SK-N-SH (cell line): ENCODE data around the gene DPPA5. TPM values are rescaled to one million over a fixed set of nuclear protein-coding genes. Genes with fewer than 3 reads are reported as not detected.
A peak's percentile ranks its signal among the peaks of the same experiment; 100 is the strongest.

Experiments
- CTCF ChIA-PET: fragments of 300-600, 350-600 bp; formaldehyde crosslinking; extraction: SDS; loops from one replicate; lab custom pipeline; 2021; lab: Yijun Ruan, JAX
- POLR2A ChIA-PET: fragments of 350-600 bp; sonication (Branson Sonifier 250); formaldehyde crosslinking; extraction: SDS; loops from one replicate; lab custom pipeline; 2020; ENCODE audit warnings: antibody characterized with exemption, inconsistent platforms; lab: Yijun Ruan, JAX
- DNase-seq: peaks from one replicate; pipeline ENCODE4 v3.0.0; 2012
- H2AFZ ChIP-seq: fragments of 200-600 bp; sonication (generic); 2 replicates; pipeline ENCODE4 v1.8.1; 2016; ENCODE audit warnings: antibody characterized with exemption, mild to moderate bottlenecking, low read depth
- H3F3A ChIP-seq: fragments of 200-600 bp; sonication (generic); replicated peaks from 2 replicates; pipeline ENCODE3; 2016; ENCODE audit warnings: antibody characterized with exemption, mild to moderate bottlenecking; ENCODE audit not compliant: insufficient read depth
- H3K27ac ChIP-seq, 2 experiments: fragments of 200-500 bp in 1 of 2; fragments of 200-600 bp in 1 of 2; sonication (Bioruptor generic) in 1 of 2; sonication (generic), shearing (Covaris generic) in 1 of 2; 2 replicates each; pipeline versions ENCODE4 v1.5.1 to v1.6.1; 2014 to 2016; ENCODE audit warnings: low read depth in 2 of 2, inconsistent platforms in 1 of 2, low read length in 1 of 2, mild to moderate bottlenecking in 1 of 2, mixed read lengths in 1 of 2
- H3K27me3 ChIP-seq: fragments of 200-600 bp; sonication (generic), shearing (Covaris generic); 2 replicates; pipeline ENCODE4 v1.6.1; 2016; ENCODE audit warnings: mixed run types; ENCODE audit not compliant: insufficient read depth
- H3K36me3 ChIP-seq, 2 experiments: fragments of 200-500 bp in 1 of 2; fragments of 200-600 bp in 1 of 2; sonication (Bioruptor generic) in 1 of 2; sonication (generic) in 1 of 2; replicated peaks in 1 of 2; 2 replicates each; pipeline versions ENCODE3 to v1.5.1; 2014 to 2016; ENCODE audit warnings: low read length in 1 of 2, mild to moderate bottlenecking in 1 of 2; ENCODE audit not compliant: insufficient read depth in 2 of 2, control insufficient read depth in 1 of 2
- H3K4me1 ChIP-seq, 2 experiments: fragments of 200-500 bp in 1 of 2; fragments of 200-600 bp in 1 of 2; sonication (Bioruptor generic) in 1 of 2; sonication (generic), shearing (Covaris generic) in 1 of 2; 2 replicates each; pipeline versions ENCODE4 v1.5.1 to v1.6.1; 2014 to 2016; ENCODE audit warnings: low read depth in 1 of 2, low read length in 1 of 2, mixed run types in 1 of 2; ENCODE audit not compliant: insufficient read depth in 2 of 2, control insufficient read depth in 1 of 2
- H3K4me2 ChIP-seq: fragments of 200-600 bp; sonication (generic), shearing (Covaris generic); 2 replicates; pipeline ENCODE4 v1.6.1; 2017; ENCODE audit warnings: mixed run types
- H3K4me3 ChIP-seq, 2 experiments: fragments of 200-500 bp in 1 of 2; fragments of 200-600 bp in 1 of 2; sonication (Bioruptor generic) in 1 of 2; sonication (generic), shearing (Covaris generic) in 1 of 2; 2 replicates each; pipeline versions ENCODE4 v1.5.1 to v1.8.1; 2014 to 2016; ENCODE audit warnings: low read depth in 2 of 2, inconsistent platforms in 1 of 2, low read length in 1 of 2, mild to moderate bottlenecking in 1 of 2, mixed read lengths in 1 of 2, moderate library complexity in 1 of 2
- H3K79me2 ChIP-seq: fragments of 200-600 bp; sonication (generic); 2 replicates; pipeline ENCODE4 v1.8.1; 2017; ENCODE audit warnings: mild to moderate bottlenecking; ENCODE audit not compliant: insufficient read depth
- H3K9ac ChIP-seq: fragments of 200-600 bp; sonication (generic); 2 replicates; pipeline ENCODE4 v1.6.1; 2017; ENCODE audit warnings: mixed run types
- H3K9me2 ChIP-seq: fragments of 200-600 bp; sonication (generic); 2 replicates; pipeline ENCODE4 v1.6.1; 2017; ENCODE audit warnings: mixed run types
- H3K9me3 ChIP-seq: fragments of 200-600 bp; sonication (generic); 2 replicates; pipeline ENCODE4 v1.6.1; 2017; ENCODE audit warnings: mixed run types, mild to moderate bottlenecking, moderate library complexity
- H4K20me1 ChIP-seq: fragments of 200-600 bp; sonication (generic); 2 replicates; pipeline ENCODE4 v1.6.1; 2017; ENCODE audit warnings: mild to moderate bottlenecking, mixed run types; ENCODE audit not compliant: insufficient read depth
- CHD2 ChIP-seq: fragments of 150-350 bp; IDR thresholded peaks from 2 replicates; pipeline ENCODE4 v1.6.1; 2018; ENCODE audit warnings: low read length; ENCODE audit not compliant: partially characterized antibody
- ELF1 ChIP-seq: IDR thresholded peaks from 2 replicates; pipeline ENCODE4 v1.4.0; 2012
- EP300 ChIP-seq, 2 experiments: IDR thresholded peaks; 2 replicates each; pipeline versions ENCODE4 v1.4.0 to v1.6.1; 2012; ENCODE audit warnings: borderline replicate concordance in 1 of 2, low read depth in 1 of 2, low read length in 1 of 2
- EZH2phosphoT487 ChIP-seq: fragments of 200-600 bp; sonication (generic); IDR thresholded peaks from 2 replicates; pipeline ENCODE4 v1.6.1; 2017; ENCODE audit warnings: low read depth, mixed run types, mild to moderate bottlenecking, antibody characterized with exemption, moderate library complexity, borderline replicate concordance
- JUND ChIP-seq: IDR thresholded peaks from 2 replicates; pipeline ENCODE4 v1.4.0; 2012
- MEF2A ChIP-seq: IDR thresholded peaks from 2 replicates; pipeline ENCODE4 v1.4.0; 2012; ENCODE audit warnings: low read depth, borderline replicate concordance
- MXI1 ChIP-seq: IDR thresholded peaks from 2 replicates; pipeline ENCODE4 v1.6.1; 2012; ENCODE audit warnings: mild to moderate bottlenecking, low read depth, low read length, improper control_type of control experiment
- NFIC ChIP-seq: IDR thresholded peaks from 2 replicates; pipeline ENCODE4 v1.4.0; 2012; ENCODE audit warnings: borderline replicate concordance
- NRF1 ChIP-seq: IDR thresholded peaks from 2 replicates; pipeline ENCODE4 v1.6.1; 2012; ENCODE audit warnings: low read depth, mild to moderate bottlenecking, low read length
- POLR2AphosphoS5 ChIP-seq: IDR thresholded peaks from 2 replicates; pipeline ENCODE4 v1.6.1; 2012; ENCODE audit warnings: low read depth, low read length
- RCOR1 ChIP-seq: fragments of 150-350 bp; IDR thresholded peaks from 2 replicates; pipeline ENCODE4 v1.6.1; 2017; ENCODE audit warnings: antibody characterized with exemption, low read length
- TCF12 ChIP-seq: IDR thresholded peaks from 2 replicates; pipeline ENCODE4 v1.4.0; 2012
- WGBS: methylation state at CpG from one replicate; pipeline ENCODE4 v1.1.6; 2017; ENCODE audit warnings: low lambda C conversion rate; 5-methylcytosine and 5-hydroxymethylcytosine counted together
- polyA plus RNA-seq, 3 experiments: library from polyadenylated mRNA; depleted of rRNA; stranded (reverse); fragments of >200 nt; gene quantifications; 2 replicates each; pipeline ENCODE4 v1.2.3, GENCODE V29; 2012
- TF ChIP-seq, protein P1 (sequence below): IDR thresholded peaks from 2 replicates; pipeline ENCODE4 v1.6.1; 2012; ENCODE audit warnings: mild to moderate bottlenecking, low read depth, low read length, moderate library complexity
- TF ChIP-seq, protein P2 (sequence below): IDR thresholded peaks from 2 replicates; pipeline ENCODE4 v1.4.0; 2012; ENCODE audit warnings: low read depth, borderline replicate concordance
- TF ChIP-seq, protein P3 (sequence below): fragments of 150-350 bp; IDR thresholded peaks from 2 replicates; pipeline ENCODE4 v1.6.1; 2017; ENCODE audit warnings: antibody characterized with exemption, low read length, low read depth, borderline replicate concordance

Gene DPPA5
- polyA plus RNA-seq, 1 of the 3 experiments (the other 2 are of a cell fraction) = not detected

DNA sequence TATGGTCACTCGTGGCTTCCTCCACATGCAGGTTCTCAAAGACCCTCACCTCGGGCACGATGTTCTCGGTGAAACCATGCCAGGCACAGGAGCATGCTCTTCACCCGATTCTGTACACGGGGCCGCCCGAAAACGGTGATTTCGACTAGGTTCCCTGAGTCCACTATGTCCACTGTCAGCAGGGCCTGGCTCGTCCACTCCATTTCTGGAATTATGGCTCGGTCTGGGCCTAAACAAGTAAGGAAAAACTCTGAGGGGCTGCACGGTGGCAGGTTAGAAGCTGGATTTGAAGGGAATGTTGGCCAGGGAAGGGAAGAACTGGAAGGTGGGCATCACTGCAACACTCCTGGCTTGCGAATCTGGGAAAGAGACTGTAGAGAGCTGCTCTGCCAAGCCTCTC, 15.1 kb upstream of the DPPA5 start:
- H3K27me3 ChIP-seq = no peaks in the 10 kb centered on the region
- WGBS = 72% methylated on average over 13 of the region's 14 CpGs
- no peaks in the 10 kb centered on the region for H3F3A ChIP-seq
- H3K9me2 ChIP-seq = no peaks in the 10 kb centered on the region
- CTCF ChIA-PET = interaction anchor here (0.7 kb wide), 1 partner anchor 435 kb away, joined by 3 read pairs; no protein-coding TSS in a partner anchor
- no peaks in the 10 kb centered on the region for H3K9me3 ChIP-seq
- H3K9ac ChIP-seq = no peak overlapping the region
- no peak overlapping the region for H3K4me3 ChIP-seq
- no peaks in the 10 kb centered on the region for H3K36me3 ChIP-seq
- H3K27ac ChIP-seq = no peak overlapping the region
- no peaks in the 10 kb centered on the region for H4K20me1 ChIP-seq
- H3K4me1 ChIP-seq = no peaks in the 10 kb centered on the region
- no peak for DNase-seq
- no peaks in the 10 kb centered on the region for H3K79me2 ChIP-seq
- no peak overlapping the region for H3K4me2 ChIP-seq
- H2AFZ ChIP-seq = no peak overlapping the region
- TF ChIP-seq MEF2A = no peak
- TF ChIP-seq CHD2 = no peak
- no peak for TF ChIP-seq NFIC
- TF ChIP-seq, protein P1, sequence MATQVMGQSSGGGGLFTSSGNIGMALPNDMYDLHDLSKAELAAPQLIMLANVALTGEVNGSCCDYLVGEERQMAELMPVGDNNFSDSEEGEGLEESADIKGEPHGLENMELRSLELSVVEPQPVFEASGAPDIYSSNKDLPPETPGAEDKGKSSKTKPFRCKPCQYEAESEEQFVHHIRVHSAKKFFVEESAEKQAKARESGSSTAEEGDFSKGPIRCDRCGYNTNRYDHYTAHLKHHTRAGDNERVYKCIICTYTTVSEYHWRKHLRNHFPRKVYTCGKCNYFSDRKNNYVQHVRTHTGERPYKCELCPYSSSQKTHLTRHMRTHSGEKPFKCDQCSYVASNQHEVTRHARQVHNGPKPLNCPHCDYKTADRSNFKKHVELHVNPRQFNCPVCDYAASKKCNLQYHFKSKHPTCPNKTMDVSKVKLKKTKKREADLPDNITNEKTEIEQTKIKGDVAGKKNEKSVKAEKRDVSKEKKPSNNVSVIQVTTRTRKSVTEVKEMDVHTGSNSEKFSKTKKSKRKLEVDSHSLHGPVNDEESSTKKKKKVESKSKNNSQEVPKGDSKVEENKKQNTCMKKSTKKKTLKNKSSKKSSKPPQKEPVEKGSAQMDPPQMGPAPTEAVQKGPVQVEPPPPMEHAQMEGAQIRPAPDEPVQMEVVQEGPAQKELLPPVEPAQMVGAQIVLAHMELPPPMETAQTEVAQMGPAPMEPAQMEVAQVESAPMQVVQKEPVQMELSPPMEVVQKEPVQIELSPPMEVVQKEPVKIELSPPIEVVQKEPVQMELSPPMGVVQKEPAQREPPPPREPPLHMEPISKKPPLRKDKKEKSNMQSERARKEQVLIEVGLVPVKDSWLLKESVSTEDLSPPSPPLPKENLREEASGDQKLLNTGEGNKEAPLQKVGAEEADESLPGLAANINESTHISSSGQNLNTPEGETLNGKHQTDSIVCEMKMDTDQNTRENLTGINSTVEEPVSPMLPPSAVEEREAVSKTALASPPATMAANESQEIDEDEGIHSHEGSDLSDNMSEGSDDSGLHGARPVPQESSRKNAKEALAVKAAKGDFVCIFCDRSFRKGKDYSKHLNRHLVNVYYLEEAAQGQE = no peak
- TF ChIP-seq TCF12 = no peak
- TF ChIP-seq, protein P2, sequence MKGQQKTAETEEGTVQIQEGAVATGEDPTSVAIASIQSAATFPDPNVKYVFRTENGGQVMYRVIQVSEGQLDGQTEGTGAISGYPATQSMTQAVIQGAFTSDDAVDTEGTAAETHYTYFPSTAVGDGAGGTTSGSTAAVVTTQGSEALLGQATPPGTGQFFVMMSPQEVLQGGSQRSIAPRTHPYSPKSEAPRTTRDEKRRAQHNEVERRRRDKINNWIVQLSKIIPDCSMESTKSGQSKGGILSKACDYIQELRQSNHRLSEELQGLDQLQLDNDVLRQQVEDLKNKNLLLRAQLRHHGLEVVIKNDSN = no peak
- no peak for TF ChIP-seq JUND
- no peak for TF ChIP-seq NRF1
- no peak for TF ChIP-seq EP300 (IDR thresholded peaks at IDR 0.05; ENCODE audit: borderline replicate concordance in 1 of 2, low read depth in 1 of 2, low read length in 1 of 2)
- TF ChIP-seq, all 33 proteins: peak for 0
- POLR2A ChIA-PET = no interaction called here

DNA sequence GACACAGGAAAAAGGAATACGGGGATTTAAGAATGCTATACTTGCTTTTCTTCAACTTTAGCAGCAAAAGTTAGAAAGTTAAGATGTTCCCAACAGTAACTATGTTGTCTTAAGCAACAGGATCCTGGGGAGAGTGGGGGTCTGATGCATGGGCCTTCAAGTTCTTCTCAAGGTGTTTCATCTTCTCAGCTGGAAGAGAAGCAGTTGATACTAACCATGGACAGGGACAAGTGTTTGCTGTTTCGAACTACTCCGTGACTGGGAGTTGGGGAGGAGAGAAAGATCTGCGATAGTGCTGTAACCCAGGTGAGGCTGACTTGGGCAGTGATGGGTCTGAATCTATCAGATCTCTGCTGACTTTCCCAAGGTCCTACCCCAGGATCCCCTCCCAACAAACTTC, 14.6 kb upstream of the DPPA5 start:
- no peaks in the 10 kb centered on the region for H4K20me1 ChIP-seq
- TF ChIP-seq RCOR1 = no peak
- TF ChIP-seq ELF1 = no peak
- no peak for TF ChIP-seq EZH2phosphoT487
- TF ChIP-seq MXI1 = no peak
- TF ChIP-seq, protein P3, sequence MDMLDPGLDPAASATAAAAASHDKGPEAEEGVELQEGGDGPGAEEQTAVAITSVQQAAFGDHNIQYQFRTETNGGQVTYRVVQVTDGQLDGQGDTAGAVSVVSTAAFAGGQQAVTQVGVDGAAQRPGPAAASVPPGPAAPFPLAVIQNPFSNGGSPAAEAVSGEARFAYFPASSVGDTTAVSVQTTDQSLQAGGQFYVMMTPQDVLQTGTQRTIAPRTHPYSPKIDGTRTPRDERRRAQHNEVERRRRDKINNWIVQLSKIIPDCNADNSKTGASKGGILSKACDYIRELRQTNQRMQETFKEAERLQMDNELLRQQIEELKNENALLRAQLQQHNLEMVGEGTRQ = no peak
- no peak for TF ChIP-seq POLR2AphosphoS5
- TF ChIP-seq TCF12 = no peak
- TF ChIP-seq, protein P1 = peak; percentile 14; the same call in 1 of the 2 replicates
- no peak overlapping the region for H3K4me3 ChIP-seq
- no peak overlapping the region for H3K4me2 ChIP-seq
- H3K9me2 ChIP-seq = no peaks in the 10 kb centered on the region
- WGBS = 97% methylated on average over 4 of the region's 4 CpGs
- H3K36me3 ChIP-seq = no peaks in the 10 kb centered on the region
- H3K9ac ChIP-seq = no peak overlapping the region
- DNase-seq = no peak
- H3K9me3 ChIP-seq = no peaks in the 10 kb centered on the region
- H2AFZ ChIP-seq = no peak overlapping the region
- H3K79me2 ChIP-seq = no peaks in the 10 kb centered on the region
- ChIA-PET CTCF (interaction anchor here (0.6 to 1.7 kb wide), 2 partner anchors 20 to 235 kb away, joined by 3 to 5 read pairs; no protein-coding TSS in a partner anchor), POLR2A (no interaction called here)
- H3K27ac ChIP-seq = no peak overlapping the region
- no peaks in the 10 kb centered on the region for H3K27me3 ChIP-seq
- H3F3A ChIP-seq = no peaks in the 10 kb centered on the region
- no peaks in the 10 kb centered on the region for H3K4me1 ChIP-seq
